C4-2B (cell line): Measurements from ENCODE around the gene CLCNKB.

Experiments
- CTCF ChIP-seq: fragments of 450-650 bp; conservative IDR thresholded peaks from 2 replicates; pipeline ENCODE4 v1.5.1; 2017; ENCODE audit warnings: mild to moderate bottlenecking
- ZFX ChIP-seq: fragments of 450-650 bp; IDR thresholded peaks from 2 replicates; pipeline ENCODE4 v1.6.1; 2017

DNA sequence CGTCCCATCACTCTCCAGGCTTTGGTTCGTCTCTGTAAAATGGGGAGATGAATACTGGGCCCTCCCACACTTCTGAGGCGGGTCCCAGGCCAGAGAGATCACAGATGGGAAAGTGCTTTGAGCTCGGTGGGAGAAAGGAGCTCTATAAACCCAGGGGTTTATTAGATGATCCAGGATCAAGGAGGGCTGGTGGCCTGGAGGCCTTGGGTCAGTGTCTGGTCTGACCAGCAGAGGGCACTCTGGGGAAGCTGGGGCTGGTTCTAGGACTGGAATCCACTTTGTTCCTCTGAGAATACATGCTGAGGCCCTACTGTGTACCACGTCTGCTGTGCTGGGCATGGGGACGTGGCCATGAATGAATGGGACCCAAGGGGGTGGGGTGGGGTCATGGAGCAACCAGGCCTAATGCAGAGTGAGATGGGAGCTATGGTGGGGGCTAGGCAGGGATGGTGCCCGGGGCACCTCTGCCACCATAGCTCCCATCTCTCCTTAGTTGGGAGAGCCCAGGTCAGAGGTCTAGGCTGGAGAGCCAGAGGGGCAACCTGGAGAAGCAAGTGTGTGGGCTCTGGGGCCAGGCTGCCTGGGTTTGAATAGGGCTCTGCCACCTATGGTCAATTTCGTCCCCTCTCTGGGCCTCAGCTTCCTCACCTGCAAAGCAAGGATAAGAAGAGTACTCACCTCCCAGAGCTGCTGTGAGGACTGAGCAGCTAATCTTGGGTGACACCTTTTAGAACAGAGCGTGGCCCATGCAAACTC, 38.9 kb downstream of the CLCNKB start:
- TF ChIP-seq CTCF (peak; percentile 84), ZFX (no peak)
